Activated CD4-positive, alpha-beta T cell treated with anti-CD3 and anti-CD28 coated beads, Interleukin-2, Interleukin-4, amounts not matched to agents 100 ng/mL and 50 ng/mL, durations not matched to agents 16 hours and 8 hours (primary cell): ENCODE measurements around the gene ATRNL1.

ENCODE experiments used
- DNase-seq: peaks from one replicate; pipeline ENCODE4 v3.0.0-alpha.2; 2020; ENCODE audit warnings: low spot score

The ATRNL1 gene

DNA sequence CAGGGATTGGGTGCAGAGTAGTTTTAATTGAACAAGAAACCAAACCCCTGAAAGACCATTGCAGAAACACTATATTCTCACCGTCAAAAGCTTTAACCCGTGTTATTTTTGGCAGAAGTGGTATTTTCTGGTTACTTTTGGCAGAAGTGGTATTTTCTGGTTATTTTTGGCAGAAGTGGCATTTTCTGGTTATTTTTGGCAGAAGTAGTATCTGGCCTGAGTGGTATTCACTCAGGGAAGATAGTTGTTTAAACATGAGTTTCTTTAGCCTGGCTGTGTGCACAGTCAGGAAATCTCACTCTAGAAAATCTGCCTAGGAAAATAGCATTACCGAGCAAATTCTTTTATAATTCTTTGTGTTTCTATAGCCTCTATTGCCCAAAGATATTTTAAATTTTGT, 857.2 kb downstream of the ATRNL1 start:
- DNase-seq: no peak

GRCh38 chr10:115951242-115951641, 858.1 kb downstream of the ATRNL1 start:
- DNase-seq: no peak

GRCh38 chr10:115953281-115953680, 860.1 kb downstream of the ATRNL1 start:
- no peak for DNase-seq

DNA sequence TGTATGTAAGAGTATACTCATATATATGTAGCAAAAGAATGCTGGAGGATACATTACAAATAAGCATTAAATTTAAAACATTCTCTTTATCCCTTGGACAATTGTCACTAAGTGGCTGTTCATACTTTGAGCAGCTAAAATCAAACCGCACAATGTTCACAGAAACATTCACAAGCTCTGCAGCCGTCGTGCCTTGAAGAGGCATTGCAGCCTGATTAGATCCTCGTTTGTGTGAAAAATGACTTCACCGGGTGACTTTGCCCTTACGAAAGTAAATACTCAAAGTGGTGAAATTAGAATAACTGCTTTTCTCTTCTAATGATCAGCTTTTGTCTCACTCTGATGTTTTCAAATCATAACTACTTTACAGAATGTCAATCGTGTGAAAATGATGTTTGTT, 860.8 kb downstream of the ATRNL1 start:
- no peak for DNase-seq

- DNase-seq: no peak
These were observed 863.3 kb downstream of the ATRNL1 start for GRCh38 chr10:115956225-115957011.

DNA sequence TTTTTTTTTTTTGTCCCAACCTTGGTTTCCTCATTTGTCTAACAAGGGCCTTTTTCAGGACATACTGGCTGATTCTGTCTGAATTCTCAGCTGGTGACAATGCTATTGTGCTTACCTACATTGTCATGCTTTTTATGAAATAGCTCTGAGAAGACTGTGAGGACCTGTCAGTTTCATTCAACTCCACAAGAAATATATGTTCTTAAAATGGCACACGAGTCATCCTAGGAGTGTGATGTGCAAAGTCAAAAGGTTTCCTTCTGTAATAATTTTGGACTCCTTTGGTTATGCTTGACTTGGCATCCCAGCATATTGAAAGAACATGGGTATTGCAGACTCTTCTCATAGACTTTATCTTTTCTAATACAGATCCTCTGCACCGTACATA, 863.8 kb downstream of the ATRNL1 start:
- no peak for DNase-seq

GRCh38 chr10:115957786-115958442, 864.7 kb downstream of the ATRNL1 start:
- no peak for DNase-seq

DNA sequence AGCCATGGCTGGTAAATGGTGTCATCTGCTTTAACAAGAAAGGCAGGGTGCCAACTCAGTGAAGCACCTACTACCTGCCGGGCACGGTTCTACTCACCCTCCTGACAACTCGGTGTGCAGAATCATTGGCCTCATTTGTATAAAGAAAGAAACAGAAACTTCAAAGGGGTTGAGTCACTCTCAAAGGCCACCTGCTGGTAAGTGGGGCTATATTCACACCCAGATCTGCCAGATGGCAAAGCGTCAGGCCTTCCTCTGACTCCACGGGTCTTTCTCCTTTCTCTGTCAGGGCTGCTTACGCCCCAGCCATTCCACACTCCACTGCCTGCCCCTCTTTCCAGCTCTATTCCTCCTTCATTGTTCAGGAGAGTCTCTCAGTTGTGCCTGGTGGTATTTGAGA, 870.7 kb downstream of the ATRNL1 start:
- no peak for DNase-seq

DNA sequence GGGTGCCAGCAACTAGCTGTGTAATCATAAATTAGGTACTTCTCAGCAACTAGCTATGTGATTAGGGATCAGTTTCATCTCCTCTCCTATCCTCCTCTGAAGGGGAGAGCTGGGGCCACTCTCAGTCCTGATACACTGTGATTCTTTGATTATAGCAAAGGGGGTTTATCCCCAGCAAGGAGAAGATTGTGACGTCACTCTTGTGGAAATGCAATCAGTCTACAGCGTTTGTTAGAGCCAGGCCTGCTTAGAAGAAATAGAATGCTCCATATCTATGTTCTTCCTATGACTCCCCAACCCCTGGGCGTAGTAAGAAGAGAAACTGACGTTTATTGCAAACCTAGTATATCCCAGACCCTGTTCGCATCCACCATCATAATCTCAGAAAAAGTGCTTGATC, 871.7 kb downstream of the ATRNL1 start:
- DNase-seq: no peak

GRCh38 chr10:115965376-115965775, 872.2 kb downstream of the ATRNL1 start:
- no peak for DNase-seq

DNA sequence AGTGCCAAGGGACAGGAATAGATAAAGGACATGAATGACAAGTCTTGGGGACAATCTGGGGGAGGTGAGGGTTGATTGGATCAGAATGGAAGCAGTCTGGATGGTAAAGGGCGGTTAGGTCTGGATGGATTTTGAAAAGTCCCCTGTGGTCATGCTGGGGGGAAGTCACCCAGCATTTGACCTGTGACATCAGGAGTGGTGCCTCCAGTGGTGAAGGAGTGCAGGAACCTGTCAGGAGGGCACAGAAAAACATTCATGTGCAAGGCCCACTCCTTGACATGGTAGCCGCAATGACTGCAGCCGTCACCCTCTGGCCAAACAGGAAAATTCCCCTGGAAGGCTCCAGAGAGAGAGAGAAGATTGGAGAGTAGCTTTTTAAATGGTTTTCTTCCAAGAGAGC, 875.1 kb downstream of the ATRNL1 start:
- no peak for DNase-seq

DNA sequence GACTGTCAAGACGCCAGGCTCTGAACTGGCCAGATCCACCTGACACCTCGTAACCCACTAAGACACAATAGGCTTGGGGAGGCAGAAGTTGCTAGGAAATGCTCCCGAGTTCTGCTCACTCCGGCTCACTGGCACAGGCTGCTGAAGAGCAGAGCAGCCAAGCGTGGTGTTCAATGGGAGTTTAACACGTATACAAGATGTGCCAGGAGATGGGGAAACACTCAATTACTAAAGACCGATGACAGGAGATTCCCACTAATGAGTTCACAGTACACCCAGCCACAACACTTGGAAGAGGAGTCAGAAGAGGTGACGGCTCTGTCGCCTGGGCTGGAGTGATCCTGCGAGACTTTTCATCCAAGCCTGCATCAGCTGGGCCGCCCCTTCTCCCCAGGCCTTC, 876.4 kb downstream of the ATRNL1 start:
- DNase-seq: no peak

DNA sequence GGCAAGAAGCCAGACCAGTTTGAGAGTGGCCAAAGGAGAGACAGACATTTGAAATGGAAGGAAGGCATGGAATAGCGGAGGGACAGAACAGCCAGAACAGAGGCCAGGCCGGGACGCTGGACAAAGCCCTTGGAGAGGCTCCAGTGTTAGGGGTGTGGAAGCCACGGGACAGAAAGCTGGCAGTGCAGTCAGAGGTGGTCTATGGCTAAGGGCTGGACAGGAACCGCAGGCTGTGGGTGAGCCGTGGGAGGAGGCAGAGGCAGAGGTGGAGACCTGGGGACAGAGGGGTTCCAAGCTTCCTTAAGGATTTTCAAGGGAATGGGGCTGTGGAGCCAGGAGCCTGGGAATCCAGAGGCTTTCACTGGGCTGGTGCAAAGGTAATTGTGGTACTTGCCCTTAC, 878.8 kb downstream of the ATRNL1 start:
- DNase-seq: no peak

- no peak for DNase-seq
These were observed 879.3 kb downstream of the ATRNL1 start for GRCh38 chr10:115972426-115972825.

DNA sequence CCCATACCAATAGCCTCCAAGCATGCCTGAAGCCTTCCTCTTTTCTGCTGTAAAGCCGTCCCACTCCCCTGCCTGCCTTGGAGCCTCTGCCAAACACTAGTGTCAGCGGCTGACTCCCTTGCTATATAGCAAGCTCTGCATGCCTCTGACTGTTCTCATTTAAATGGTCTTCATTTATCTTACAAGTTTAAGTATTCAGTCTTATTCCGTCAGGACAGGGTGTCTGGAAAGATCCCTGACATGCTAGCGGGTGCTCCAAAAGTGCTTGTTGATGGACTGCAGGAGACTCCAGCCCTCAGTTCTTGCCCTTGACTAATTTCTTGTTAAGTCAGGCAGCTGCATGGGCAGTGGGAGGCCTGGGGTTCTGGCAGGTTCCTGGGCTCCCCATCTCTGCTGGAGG, 881.2 kb downstream of the ATRNL1 start:
- DNase-seq: no peak

- no peak for DNase-seq
These were observed 881.8 kb downstream of the ATRNL1 start for GRCh38 chr10:115974816-115975430.

- DNase-seq: no peak
These were observed 882.3 kb downstream of the ATRNL1 start for GRCh38 chr10:115975506-115975905.

- DNase-seq: no peak
These were observed 883.2 kb downstream of the ATRNL1 start for GRCh38 chr10:115976342-115976741.

- no peak for DNase-seq
These were observed 884.7 kb downstream of the ATRNL1 start for GRCh38 chr10:115977855-115978254.

DNA sequence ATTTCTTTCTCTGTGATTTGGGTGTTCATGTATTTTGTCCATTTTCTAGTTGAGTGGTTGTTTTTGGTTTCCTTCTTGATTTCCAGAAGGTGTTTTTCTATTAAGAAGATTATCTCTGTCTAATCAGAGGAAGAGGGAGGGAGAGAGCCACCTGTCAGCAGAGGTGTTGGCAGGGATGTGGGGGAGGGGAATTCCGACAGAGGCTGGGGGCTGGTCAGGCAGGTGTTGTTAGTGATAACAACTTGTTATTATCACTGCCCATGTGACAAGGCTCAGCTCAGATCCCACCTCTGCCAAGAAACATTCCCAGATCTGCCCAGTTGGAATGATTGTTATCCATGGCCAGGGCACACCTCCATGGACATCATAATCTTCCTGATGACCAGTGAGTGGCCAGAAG, 886.4 kb downstream of the ATRNL1 start:
- DNase-seq: no peak

GRCh38 chr10:115980470-115980869, 887.3 kb downstream of the ATRNL1 start:
- DNase-seq: no peak

DNA sequence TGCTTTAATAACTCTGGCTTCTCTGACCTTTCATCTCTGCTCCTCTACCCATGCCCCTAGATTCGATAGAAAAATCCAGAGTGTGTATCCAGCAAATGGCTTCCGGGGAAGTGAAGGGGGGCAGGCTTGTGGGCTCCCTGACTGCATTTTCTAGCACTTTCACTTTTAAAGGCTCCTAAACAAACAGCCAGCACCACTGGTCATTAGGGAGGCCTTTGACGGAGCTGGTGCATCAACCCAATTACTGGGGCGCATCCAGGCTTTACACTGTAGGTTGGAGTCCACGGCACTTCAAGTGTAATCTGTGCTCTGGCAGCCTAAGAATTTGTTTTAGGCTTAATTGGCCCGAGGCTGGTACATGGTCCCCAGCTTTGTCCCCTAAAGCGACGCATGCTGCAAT, 887.9 kb downstream of the ATRNL1 start:
- DNase-seq: no peak

DNA sequence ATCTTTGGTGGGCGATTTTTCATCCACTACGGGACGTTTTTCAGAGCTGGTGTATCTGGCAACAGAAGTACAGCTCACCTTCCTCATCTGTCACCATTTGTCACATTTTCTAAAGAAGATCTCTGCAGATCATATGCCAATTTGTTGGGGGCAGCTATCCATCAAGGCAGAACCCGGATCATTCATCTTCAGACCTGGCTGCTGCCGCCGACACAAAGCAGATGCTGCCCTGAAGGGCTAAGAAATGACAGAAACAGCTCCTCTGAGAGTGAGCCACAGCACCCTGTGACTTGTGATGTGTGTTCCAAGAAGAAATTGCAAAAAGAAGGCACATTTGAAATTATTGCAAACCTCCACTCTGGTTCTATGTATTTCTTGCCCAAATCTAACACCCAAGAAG, 888.9 kb downstream of the ATRNL1 start:
- no peak for DNase-seq
